Calu3 (cell line): Measurements from ENCODE around the gene ANXA3. TPM values are rescaled to one million over a fixed set of nuclear protein-coding genes. Genes with fewer than 3 reads are reported as not detected.
A peak's percentile ranks its signal among the peaks of the same experiment; 100 is the strongest.

Experiments
- BruUV-seq: library from RNA; stranded (reverse); fragments of 400-500 nt; replicated peaks from 2 replicates; lab custom pipeline; 2021; lab: Mats Ljungman, UMichigan
- CTCF ChIA-PET: fragments of 300-600 bp; sonication (Branson Sonifier 250); formaldehyde crosslinking; loops from one replicate; lab custom pipeline; 2022; ENCODE audit warnings: antibody characterized with exemption; lab: Charles Lee
- DNase-seq: peaks from one replicate; pipeline ENCODE4 v3.0.0; 2022
- H3K27ac Mint-ChIP-seq: one replicate; pipeline ENCODE4 v1.8.0; 2022; ENCODE audit warnings: mixed read lengths; ENCODE audit not compliant: unreplicated experiment
- H3K27me3 Mint-ChIP-seq: one replicate; pipeline ENCODE4 v1.8.0; 2022; ENCODE audit warnings: mixed read lengths; ENCODE audit not compliant: unreplicated experiment
- H3K36me3 Mint-ChIP-seq: one replicate; pipeline ENCODE4 v1.8.0; 2022; ENCODE audit warnings: mild to moderate bottlenecking, moderate library complexity, mixed read lengths; ENCODE audit not compliant: insufficient read depth, unreplicated experiment
- H3K4me1 Mint-ChIP-seq: one replicate; pipeline ENCODE4 v1.8.0; 2022; ENCODE audit warnings: mild to moderate bottlenecking, low read depth, mixed read lengths; ENCODE audit not compliant: unreplicated experiment
- H3K4me3 Mint-ChIP-seq: one replicate; pipeline ENCODE4 v1.8.0; 2022; ENCODE audit warnings: mild to moderate bottlenecking, low read depth, moderate library complexity, mixed read lengths; ENCODE audit not compliant: unreplicated experiment
- H3K9me3 Mint-ChIP-seq: one replicate; pipeline ENCODE4 v1.8.0; 2022; ENCODE audit warnings: low read depth, mixed read lengths; ENCODE audit not compliant: unreplicated experiment
- intact Hi-C: fragments of 100-400 bp; cut with micrococcal nuclease; formaldehyde crosslinking; loops from one replicate; pipeline ENCODE4 v1.10.0; 2022; ENCODE audit not compliant: unreplicated experiment
- total RNA-seq: library from RNA; stranded (reverse); gene quantifications from 2 replicates; pipeline ENCODE4 v1.2.3, GENCODE V29; 2022
- TF ChIP-seq, protein P1 (sequence below): fragments of 200-600 bp; IDR thresholded peaks from one replicate; pipeline ENCODE4 v1.8.0; 2022; ENCODE audit warnings: antibody characterized with exemption; ENCODE audit not compliant: unreplicated experiment

Gene ANXA3
- total RNA-seq, 1 experiment from 2014 or later = 188 TPM

DNA sequence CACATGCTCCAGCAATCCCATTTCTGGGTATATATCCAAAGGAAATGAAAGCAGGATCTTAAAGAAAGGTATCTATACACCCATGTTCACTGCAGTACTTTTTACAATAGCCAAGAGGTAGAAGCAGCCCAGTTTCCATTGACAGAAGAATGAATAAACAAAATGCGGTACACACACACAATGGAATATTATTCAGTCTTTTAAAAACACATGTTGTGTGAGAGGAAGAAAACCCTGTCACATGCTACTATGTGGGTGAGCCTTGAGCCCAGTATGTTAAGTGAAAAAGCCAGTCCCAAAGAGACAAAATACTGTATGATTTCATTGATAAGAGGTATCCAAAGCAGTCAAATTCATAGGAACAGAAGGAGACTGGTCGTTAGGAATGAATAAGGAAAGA, 6.3 kb downstream of the ANXA3 start:
- Mint-ChIP-seq H3K4me1 (peaks cover 55% of the 10 kb centered on the region), H3K4me3 (no peak overlapping the region), H3K9me3 (no peaks in the 10 kb centered on the region), H3K27ac (peak overlapping the region; percentile 93), H3K36me3 (peaks cover 72% of the 10 kb centered on the region), H3K27me3 (no peaks in the 10 kb centered on the region)
- CTCF ChIA-PET = no interaction called here
- TF ChIP-seq, protein P1, sequence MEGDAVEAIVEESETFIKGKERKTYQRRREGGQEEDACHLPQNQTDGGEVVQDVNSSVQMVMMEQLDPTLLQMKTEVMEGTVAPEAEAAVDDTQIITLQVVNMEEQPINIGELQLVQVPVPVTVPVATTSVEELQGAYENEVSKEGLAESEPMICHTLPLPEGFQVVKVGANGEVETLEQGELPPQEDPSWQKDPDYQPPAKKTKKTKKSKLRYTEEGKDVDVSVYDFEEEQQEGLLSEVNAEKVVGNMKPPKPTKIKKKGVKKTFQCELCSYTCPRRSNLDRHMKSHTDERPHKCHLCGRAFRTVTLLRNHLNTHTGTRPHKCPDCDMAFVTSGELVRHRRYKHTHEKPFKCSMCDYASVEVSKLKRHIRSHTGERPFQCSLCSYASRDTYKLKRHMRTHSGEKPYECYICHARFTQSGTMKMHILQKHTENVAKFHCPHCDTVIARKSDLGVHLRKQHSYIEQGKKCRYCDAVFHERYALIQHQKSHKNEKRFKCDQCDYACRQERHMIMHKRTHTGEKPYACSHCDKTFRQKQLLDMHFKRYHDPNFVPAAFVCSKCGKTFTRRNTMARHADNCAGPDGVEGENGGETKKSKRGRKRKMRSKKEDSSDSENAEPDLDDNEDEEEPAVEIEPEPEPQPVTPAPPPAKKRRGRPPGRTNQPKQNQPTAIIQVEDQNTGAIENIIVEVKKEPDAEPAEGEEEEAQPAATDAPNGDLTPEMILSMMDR = no peak
- BruUV-seq = no TSS peak
- intact Hi-C loops = no loop called here
- no peak for DNase-seq

DNA sequence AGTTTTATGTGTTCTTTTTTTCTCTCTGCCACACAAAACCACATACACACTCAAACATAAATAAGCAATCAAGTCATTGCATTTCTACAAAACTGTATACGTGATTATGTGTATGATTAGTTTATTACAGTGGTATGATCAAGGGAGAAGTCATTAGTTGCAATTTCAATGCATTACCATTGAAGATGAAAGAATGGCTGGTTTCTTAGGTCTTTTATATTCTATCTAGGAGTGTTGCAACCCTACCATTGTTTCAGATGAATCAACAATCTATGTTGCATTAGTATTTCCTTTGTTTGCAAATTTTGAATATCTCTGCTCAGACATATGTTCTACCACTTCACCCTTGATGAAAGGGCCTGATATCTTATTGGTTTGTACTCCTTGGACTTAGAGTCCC, 6.8 kb downstream of the ANXA3 start:
- intact Hi-C loops = no loop called here
- peak overlapping the region; percentile 93 for H3K27ac Mint-ChIP-seq
- no peak for DNase-seq
- TF ChIP-seq, protein P1 = no peak
- H3K9me3 Mint-ChIP-seq = no peaks in the 10 kb centered on the region
- no peak overlapping the region for H3K4me3 Mint-ChIP-seq
- CTCF ChIA-PET = interaction anchor here (1.3 kb wide), 1 partner anchor 24 kb away, joined by 4 read pairs; no protein-coding TSS in a partner anchor
- no peaks in the 10 kb centered on the region for H3K27me3 Mint-ChIP-seq
- H3K4me1 Mint-ChIP-seq = peaks cover 58% of the 10 kb centered on the region
- peaks cover 77% of the 10 kb centered on the region for H3K36me3 Mint-ChIP-seq
- no TSS peak for BruUV-seq

DNA sequence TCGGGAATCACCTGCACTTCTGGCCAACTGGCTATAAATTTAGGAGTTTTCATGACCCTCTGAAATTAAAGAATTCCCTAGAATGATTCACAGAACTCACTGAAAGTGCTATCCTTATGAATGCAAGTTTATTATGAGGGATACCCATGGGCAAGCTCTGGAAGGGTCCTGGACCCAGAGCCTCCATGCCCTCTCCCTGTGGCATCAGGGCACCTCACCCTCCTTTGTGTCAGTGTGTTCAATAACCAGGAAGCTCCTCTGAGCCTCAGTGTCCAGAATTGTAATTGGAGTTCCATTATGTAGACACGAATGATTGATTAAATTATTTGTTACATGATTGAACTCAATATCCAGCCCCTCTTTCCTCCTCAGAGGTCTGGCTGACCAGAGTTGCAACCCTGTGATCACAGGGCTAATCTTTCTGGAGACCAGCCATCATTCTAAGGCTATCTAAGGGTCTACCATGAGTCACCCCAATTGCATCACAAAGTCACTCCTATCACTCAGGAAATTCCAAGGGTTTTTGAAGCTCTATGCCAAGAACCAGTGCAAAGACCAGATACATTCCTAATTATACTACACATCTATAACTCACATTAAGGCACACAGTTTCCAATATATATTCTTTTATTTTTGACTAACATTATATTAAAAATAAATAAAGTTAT, 8.9 kb downstream of the ANXA3 start:
- CTCF ChIA-PET = interaction anchor here (1.0 kb wide), 1 partner anchor 9 kb away, joined by 4 read pairs; no protein-coding TSS in a partner anchor
- no peaks in the 10 kb centered on the region for H3K27me3 Mint-ChIP-seq
- peak; percentile 28 for DNase-seq

DNA sequence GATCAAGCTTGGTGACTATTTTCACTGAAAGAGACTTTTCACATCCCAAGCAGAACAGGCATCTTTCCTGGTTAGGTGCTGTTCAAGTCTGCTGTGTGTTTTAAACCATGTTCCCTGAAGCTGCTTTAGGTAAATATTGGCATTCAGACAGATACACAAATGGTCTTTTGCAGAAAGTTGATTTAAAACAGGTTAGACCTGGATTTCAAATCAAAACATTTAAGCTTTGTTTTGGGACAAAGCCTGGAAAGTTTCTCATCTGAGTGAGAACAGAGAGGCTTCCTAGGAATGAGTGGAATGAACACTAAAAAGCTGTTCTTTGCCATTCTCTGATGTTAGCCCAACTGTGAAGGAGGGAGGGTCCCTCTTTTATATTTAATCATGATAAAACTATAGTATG, 10.1 kb downstream of the ANXA3 start:
- Mint-ChIP-seq H3K27me3 (no peaks in the 10 kb centered on the region), H3K27ac (peak overlapping the region; percentile 97), H3K4me1 (peaks cover 73% of the 10 kb centered on the region), H3K9me3 (no peaks in the 10 kb centered on the region), H3K4me3 (peak overlapping the region; percentile 44), H3K36me3 (peaks cover 71% of the 10 kb centered on the region)
- CTCF ChIA-PET = interaction anchor here (0.8 to 1.8 kb wide), 3 partner anchors 8 to 502 kb away, joined by 3 to 6 read pairs (median 4); no protein-coding TSS in a partner anchor
- TF ChIP-seq, protein P1 = no peak
- DNase-seq = no peak
- BruUV-seq = no TSS peak
- intact Hi-C loops = no loop called here

More for the DNA sequence above, 8.9 kb downstream of the ANXA3 start:
- no peaks in the 10 kb centered on the region for H3K9me3 Mint-ChIP-seq
- TF ChIP-seq, protein P1 = no peak
- peak overlapping the region; percentile 97 for H3K27ac Mint-ChIP-seq
- intact Hi-C loops = no loop called here
- H3K4me1 Mint-ChIP-seq = peaks cover 72% of the 10 kb centered on the region
- no TSS peak for BruUV-seq
- peaks cover 71% of the 10 kb centered on the region for H3K36me3 Mint-ChIP-seq
- no peak overlapping the region for H3K4me3 Mint-ChIP-seq
